ENCODE results near the gene SMIM28.

DNA sequence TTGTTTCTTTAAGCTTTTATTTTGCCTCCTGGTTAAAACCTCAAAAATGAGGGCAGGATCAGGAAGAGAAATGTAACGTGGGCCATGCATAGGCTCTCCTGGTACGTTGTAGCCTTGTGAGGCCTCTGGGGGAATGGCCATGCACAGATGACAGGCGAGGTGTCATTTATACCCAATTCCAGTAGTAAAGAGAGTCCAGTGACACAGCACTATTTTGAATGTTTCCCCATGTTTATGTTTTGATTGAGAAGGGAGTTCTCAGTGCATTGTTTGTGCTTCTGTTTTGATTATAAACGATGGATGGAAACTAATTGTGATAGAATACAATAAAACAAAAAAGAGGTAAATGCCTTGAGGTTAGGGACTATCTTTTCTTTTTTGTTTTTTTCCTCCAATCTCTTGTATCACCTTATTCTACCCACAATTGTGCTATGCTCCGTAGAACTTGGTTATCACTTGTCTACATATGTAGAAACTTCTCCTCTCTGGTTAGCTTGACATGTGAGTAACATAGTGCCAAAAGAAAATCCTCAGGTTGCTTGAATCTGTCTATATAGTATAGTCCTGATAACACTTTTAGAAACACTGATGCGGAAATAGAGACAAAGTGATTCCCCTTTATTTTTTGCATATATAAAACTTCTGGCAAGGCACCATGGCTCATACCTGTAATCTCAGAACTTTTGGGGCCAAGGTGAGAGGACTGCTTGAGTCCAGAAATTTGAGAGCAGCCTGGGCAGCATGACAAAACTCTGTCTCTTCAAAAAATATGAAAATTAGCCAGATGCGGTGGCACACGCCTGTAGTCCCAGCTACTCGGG is 6.9 kb upstream of the SMIM28 start:
- TF ChIP-seq, protein P1, sequence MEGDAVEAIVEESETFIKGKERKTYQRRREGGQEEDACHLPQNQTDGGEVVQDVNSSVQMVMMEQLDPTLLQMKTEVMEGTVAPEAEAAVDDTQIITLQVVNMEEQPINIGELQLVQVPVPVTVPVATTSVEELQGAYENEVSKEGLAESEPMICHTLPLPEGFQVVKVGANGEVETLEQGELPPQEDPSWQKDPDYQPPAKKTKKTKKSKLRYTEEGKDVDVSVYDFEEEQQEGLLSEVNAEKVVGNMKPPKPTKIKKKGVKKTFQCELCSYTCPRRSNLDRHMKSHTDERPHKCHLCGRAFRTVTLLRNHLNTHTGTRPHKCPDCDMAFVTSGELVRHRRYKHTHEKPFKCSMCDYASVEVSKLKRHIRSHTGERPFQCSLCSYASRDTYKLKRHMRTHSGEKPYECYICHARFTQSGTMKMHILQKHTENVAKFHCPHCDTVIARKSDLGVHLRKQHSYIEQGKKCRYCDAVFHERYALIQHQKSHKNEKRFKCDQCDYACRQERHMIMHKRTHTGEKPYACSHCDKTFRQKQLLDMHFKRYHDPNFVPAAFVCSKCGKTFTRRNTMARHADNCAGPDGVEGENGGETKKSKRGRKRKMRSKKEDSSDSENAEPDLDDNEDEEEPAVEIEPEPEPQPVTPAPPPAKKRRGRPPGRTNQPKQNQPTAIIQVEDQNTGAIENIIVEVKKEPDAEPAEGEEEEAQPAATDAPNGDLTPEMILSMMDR (IDR thresholded peaks at IDR 0.05; ENCODE audit: poor library complexity, severe bottlenecking) = no peak
- TF ChIP-seq EZH2 (IDR thresholded peaks at IDR 0.05; ENCODE audit: borderline replicate concordance, insufficient read depth, low read length, poor library complexity, severe bottlenecking) (no peak), POLR2AphosphoS5 (IDR thresholded peaks at IDR 0.05) (no peak), SMC3 (conservative IDR thresholded peaks at IDR 0.05; ENCODE audit: poor library complexity) (no peak), EP300 (conservative IDR thresholded peaks at IDR 0.05; ENCODE audit: poor library complexity, severe bottlenecking) (no peak)
